GM12878 (cell line): ENCODE data around the gene STK32B. TPM values are rescaled to one million over a fixed set of nuclear protein-coding genes. Genes with fewer than 3 reads are reported as not detected.

ENCODE experiments used
- FOXM1 ChIP-seq: IDR thresholded peaks from 2 replicates; pipeline ENCODE4 v1.6.1; 2012; ENCODE audit warnings: low read depth, mild to moderate bottlenecking, inconsistent platforms, low read length, moderate library complexity
- HDAC2 ChIP-seq: fragments of 200-600 bp; sonication (generic); IDR thresholded peaks from 2 replicates; pipeline ENCODE4 v1.6.1; 2017
- IRF4 ChIP-seq: IDR thresholded peaks from 2 replicates; pipeline ENCODE4 v1.6.1; 2011; ENCODE audit warnings: low read depth, low read length
- NR2C2 ChIP-seq: IDR thresholded peaks from 2 replicates; pipeline ENCODE4 v1.6.1; 2011; ENCODE audit warnings: borderline replicate concordance, low read depth; ENCODE audit not compliant: control insufficient read depth, insufficient read length
- REST ChIP-seq: IDR thresholded peaks from 2 replicates; pipeline ENCODE4 v1.6.1; 2012; ENCODE audit warnings: mild to moderate bottlenecking, low read depth, low read length
- ZNF24 ChIP-seq: fragments of 450-650 bp; IDR thresholded peaks from 2 replicates; pipeline ENCODE4 v1.6.1; 2017; ENCODE audit warnings: antibody characterized with exemption, mild to moderate bottlenecking
- polyA plus RNA-seq, 11 experiments: library from polyadenylated mRNA; depleted of rRNA in 4 of 11; unstranded in 6 of 11; stranded (reverse) in 5 of 11; fragments of >200 nt; fragmentation: Nextera tagmentation in 4 of 11; fragmentation: Illumina TruSeq in 1 of 11; extraction: Ambion mirVana in 4 of 11; extraction: Trizol in 1 of 11; gene quantifications; 1 replicate in 1 of 11; 2 replicates in 10 of 11; pipeline versions ENCODE4 v1.2.1 to v1.2.3, GENCODE V29; 2011 to 2016; ENCODE audit warnings: inconsistent platforms in 2 of 11, missing spikeins in 2 of 11, low read depth in 1 of 11
- total RNA-seq, 4 experiments: library from RNA; depleted of rRNA in 3 of 4; stranded (reverse); fragments of >200 nt in 3 of 4; fragmentation: Illumina TruSeq in 1 of 4; extraction: Trizol in 1 of 4; gene quantifications; 2 replicates each; pipeline versions ENCODE4 v1.2.1 to v1.2.3, GENCODE V29; 2013 to 2021
- TF ChIP-seq, protein P1 (sequence below): fragments of 450-650 bp; IDR thresholded peaks from 2 replicates; pipeline ENCODE4 v1.6.1; 2016; ENCODE audit warnings: mild to moderate bottlenecking, moderate library complexity, borderline replicate concordance

STK32B gene
- total and polyA plus RNA-seq, 10 of the 15 experiments (the other 5 are each of a cell fraction or from before 2014, with no cell fraction given) = 0.04 to 0.12 (median 0.08) TPM; not detected in 7

GRCh38 chr4:5446595-5447226 is 395.4 kb downstream of the STK32B start (continued):
- TF ChIP-seq IRF4 (no peak), HDAC2 (no peak), REST (no peak), NR2C2 (no peak), FOXM1 (no peak), ZNF24 (no peak)
- TF ChIP-seq, protein P1, sequence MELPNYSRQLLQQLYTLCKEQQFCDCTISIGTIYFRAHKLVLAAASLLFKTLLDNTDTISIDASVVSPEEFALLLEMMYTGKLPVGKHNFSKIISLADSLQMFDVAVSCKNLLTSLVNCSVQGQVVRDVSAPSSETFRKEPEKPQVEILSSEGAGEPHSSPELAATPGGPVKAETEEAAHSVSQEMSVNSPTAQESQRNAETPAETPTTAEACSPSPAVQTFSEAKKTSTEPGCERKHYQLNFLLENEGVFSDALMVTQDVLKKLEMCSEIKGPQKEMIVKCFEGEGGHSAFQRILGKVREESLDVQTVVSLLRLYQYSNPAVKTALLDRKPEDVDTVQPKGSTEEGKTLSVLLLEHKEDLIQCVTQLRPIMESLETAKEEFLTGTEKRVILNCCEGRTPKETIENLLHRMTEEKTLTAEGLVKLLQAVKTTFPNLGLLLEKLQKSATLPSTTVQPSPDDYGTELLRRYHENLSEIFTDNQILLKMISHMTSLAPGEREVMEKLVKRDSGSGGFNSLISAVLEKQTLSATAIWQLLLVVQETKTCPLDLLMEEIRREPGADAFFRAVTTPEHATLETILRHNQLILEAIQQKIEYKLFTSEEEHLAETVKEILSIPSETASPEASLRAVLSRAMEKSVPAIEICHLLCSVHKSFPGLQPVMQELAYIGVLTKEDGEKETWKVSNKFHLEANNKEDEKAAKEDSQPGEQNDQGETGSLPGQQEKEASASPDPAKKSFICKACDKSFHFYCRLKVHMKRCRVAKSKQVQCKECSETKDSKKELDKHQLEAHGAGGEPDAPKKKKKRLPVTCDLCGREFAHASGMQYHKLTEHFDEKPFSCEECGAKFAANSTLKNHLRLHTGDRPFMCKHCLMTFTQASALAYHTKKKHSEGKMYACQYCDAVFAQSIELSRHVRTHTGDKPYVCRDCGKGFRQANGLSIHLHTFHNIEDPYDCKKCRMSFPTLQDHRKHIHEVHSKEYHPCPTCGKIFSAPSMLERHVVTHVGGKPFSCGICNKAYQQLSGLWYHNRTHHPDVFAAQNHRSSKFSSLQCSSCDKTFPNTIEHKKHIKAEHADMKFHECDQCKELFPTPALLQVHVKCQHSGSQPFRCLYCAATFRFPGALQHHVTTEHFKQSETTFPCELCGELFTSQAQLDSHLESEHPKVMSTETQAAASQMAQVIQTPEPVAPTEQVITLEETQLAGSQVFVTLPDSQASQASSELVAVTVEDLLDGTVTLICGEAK = no peak
